ENCODE data around the gene PSTPIP1.

The PSTPIP1 gene

GRCh38 chr15:76976141-76976540 lies 18.8 kb upstream of the PSTPIP1 start:
- ChIA-PET POLR2A (no interaction called here), CTCF (interaction anchor here (0.9 kb wide), 1 partner anchor 9 kb away, joined by 3 read pairs; no protein-coding TSS in a partner anchor)
- DNase-seq (ENCODE audit: low read depth, low spot score) = no peak
- no peak for TF ChIP-seq CTCF (IDR thresholded peaks at IDR 0.05; ENCODE audit: insufficient read depth, low read length, missing control alignments)
- no peak overlapping the region for H3K4me3 ChIP-seq (ENCODE audit: low read depth, low read length)

GRCh38 chr15:76976572-76977270 lies 18.2 kb upstream of the PSTPIP1 start:
- CTCF ChIA-PET = no interaction called here

GRCh38 chr15:76978522-76979330 lies 16.2 kb upstream of the PSTPIP1 start:
- POLR2A ChIA-PET = no interaction called here
- TF ChIP-seq CTCF (IDR thresholded peaks at IDR 0.05; ENCODE audit: insufficient read depth, low read length, missing control alignments) = no peak
- CTCF ChIA-PET = no interaction called here
- no peak for DNase-seq (ENCODE audit: low read depth, low spot score)
- no peak overlapping the region for H3K4me3 ChIP-seq (ENCODE audit: low read depth, low read length)

More at GRCh38 chr15:76976572-76977270, 18.2 kb upstream of the PSTPIP1 start:
- no peak for DNase-seq (ENCODE audit: low read depth, low spot score)
- no peak for TF ChIP-seq CTCF (IDR thresholded peaks at IDR 0.05; ENCODE audit: insufficient read depth, low read length, missing control alignments)
- POLR2A ChIA-PET = no interaction called here
- no peak overlapping the region for H3K4me3 ChIP-seq (ENCODE audit: low read depth, low read length)

- ChIA-PET POLR2A (no interaction called here), CTCF (no interaction called here)
- DNase-seq (ENCODE audit: low read depth, low spot score) = no peak
- no peak for TF ChIP-seq CTCF (IDR thresholded peaks at IDR 0.05; ENCODE audit: insufficient read depth, low read length, missing control alignments)
- no peak overlapping the region for H3K4me3 ChIP-seq (ENCODE audit: low read depth, low read length)
Measured at GRCh38 chr15:76979331-76979925, 15.5 kb upstream of the PSTPIP1 start.

- no peak for TF ChIP-seq CTCF (IDR thresholded peaks at IDR 0.05; ENCODE audit: insufficient read depth, low read length, missing control alignments)
- ChIA-PET POLR2A (no interaction called here), CTCF (no interaction called here)
- DNase-seq (ENCODE audit: low read depth, low spot score) = no peak
- H3K4me3 ChIP-seq (ENCODE audit: low read depth, low read length) = no peak overlapping the region
Measured at GRCh38 chr15:76979996-76980520, 14.9 kb upstream of the PSTPIP1 start.

- no peak for TF ChIP-seq CTCF (IDR thresholded peaks at IDR 0.05; ENCODE audit: insufficient read depth, low read length, missing control alignments)
- H3K4me3 ChIP-seq (ENCODE audit: low read depth, low read length) = no peak overlapping the region
- ChIA-PET POLR2A (no interaction called here), CTCF (no interaction called here)
- DNase-seq (ENCODE audit: low read depth, low spot score) = no peak
Measured at GRCh38 chr15:76982356-76982755, 12.6 kb upstream of the PSTPIP1 start.

Measured in AG04449 (cell line).